ENCODE data around the gene AUTS2. TPM values are rescaled to one million over a fixed set of nuclear protein-coding genes. Genes with fewer than 3 reads are reported as not detected.

Gene AUTS2
- polyA plus RNA-seq, 3 donors, result 0.08 to 0.35 TPM; not detected in 1

GRCh38 chr7:70334871-70335270 lies 736.6 kb downstream of the AUTS2 start:
- no CpG with 5 or more reads among the region's 2 CpGs for WGBS (ENCODE audit: insufficient coverage)
- no peaks in the 10 kb centered on the region for H3K4me1 Mint-ChIP-seq
- H3K4me3 ChIP-seq (replicated peaks in 1 of 3; ENCODE audit: low read depth in 2 of 3, low read length in 3 of 3), result no peak overlapping the region
- H3K9me3 ChIP-seq (replicated peaks in 1 of 2; ENCODE audit: control insufficient read depth in 1 of 2, insufficient read depth in 1 of 2, low read length in 2 of 2), result no peaks in the 10 kb centered on the region
- intact Hi-C loops (cut with micrococcal nuclease), result no loop called here
- H2AFZ ChIP-seq (ENCODE audit: insufficient read depth, low read depth, low read length, poor library complexity, severe bottlenecking), result no peak overlapping the region
- no peaks in the 10 kb centered on the region for H3K79me2 ChIP-seq (ENCODE audit: insufficient read depth, low read length)
- H3K9ac ChIP-seq (ENCODE audit: insufficient read depth, low read length, poor library complexity, severe bottlenecking), result no peak overlapping the region
- peaks cover 0 to 6% (median 3%) of the 10 kb centered on the region in 7 donors for H3K9me3 Mint-ChIP-seq
- no peaks in the 10 kb centered on the region for H4K20me1 ChIP-seq (ENCODE audit: insufficient read depth, low read length)
- H3K36me3 Mint-ChIP-seq, result no peaks in the 10 kb centered on the region
- no peak overlapping the region for H3K27ac ChIP-seq (ENCODE audit: low read depth in 1 of 2, low read length in 2 of 2)
- H3K27me3 ChIP-seq (ENCODE audit: control insufficient read depth in 2 of 2, insufficient read depth in 2 of 2, low read length in 2 of 2), result no peaks in the 10 kb centered on the region
- no peak for DNase-seq
- H3K36me3 ChIP-seq (replicated peaks in 1 of 2; ENCODE audit: control insufficient read depth in 1 of 2, insufficient read depth in 2 of 2, low read length in 2 of 2), result no peaks in the 10 kb centered on the region
- H3K4me3 Mint-ChIP-seq, result no peak overlapping the region
- peaks cover 0 to 2% (median 1%) of the 10 kb centered on the region in 3 donors for H3K27me3 Mint-ChIP-seq (ENCODE audit: low read depth in 3 of 3)
- TF ChIP-seq CTCF (IDR thresholded peaks at IDR 0.05), result no peak
- no peak overlapping the region for H3K4me2 ChIP-seq (replicated peaks; ENCODE audit: extremely low read depth, low read length, poor library complexity, severe bottlenecking)
- no peak overlapping the region for H3K27ac Mint-ChIP-seq
- H3K4me1 ChIP-seq (ENCODE audit: control insufficient read depth in 1 of 2, insufficient read depth in 2 of 2, low read length in 2 of 2), result no peaks in the 10 kb centered on the region

GRCh38 chr7:70336536-70336935 lies 738.3 kb downstream of the AUTS2 start:
- H3K9ac ChIP-seq (ENCODE audit: insufficient read depth, low read length, poor library complexity, severe bottlenecking), result no peak overlapping the region
- no peaks in the 10 kb centered on the region for H4K20me1 ChIP-seq (ENCODE audit: insufficient read depth, low read length)
- no peak for TF ChIP-seq CTCF (IDR thresholded peaks at IDR 0.05)
- H3K4me3 ChIP-seq (replicated peaks in 1 of 3; ENCODE audit: low read depth in 2 of 3, low read length in 3 of 3), result no peak overlapping the region
- no peak overlapping the region for H3K27ac ChIP-seq (ENCODE audit: low read depth in 1 of 2, low read length in 2 of 2)
- no peak overlapping the region for H3K4me2 ChIP-seq (replicated peaks; ENCODE audit: extremely low read depth, low read length, poor library complexity, severe bottlenecking)
- no peaks in the 10 kb centered on the region for H3K4me1 ChIP-seq (ENCODE audit: control insufficient read depth in 1 of 2, insufficient read depth in 2 of 2, low read length in 2 of 2)
- no peaks in the 10 kb centered on the region for H3K27me3 ChIP-seq (ENCODE audit: control insufficient read depth in 2 of 2, insufficient read depth in 2 of 2, low read length in 2 of 2)
- no peak overlapping the region for H2AFZ ChIP-seq (ENCODE audit: insufficient read depth, low read depth, low read length, poor library complexity, severe bottlenecking)
- no peaks in the 10 kb centered on the region for H3K9me3 ChIP-seq (replicated peaks in 1 of 2; ENCODE audit: control insufficient read depth in 1 of 2, insufficient read depth in 1 of 2, low read length in 2 of 2)
- no peak overlapping the region for H3K27ac Mint-ChIP-seq
- DNase-seq, result no peak
- H3K9me3 Mint-ChIP-seq, result peaks cover 0 to 6% (median 0%) of the 10 kb centered on the region in 7 donors
- H3K79me2 ChIP-seq (ENCODE audit: insufficient read depth, low read length), result no peaks in the 10 kb centered on the region
- H3K36me3 ChIP-seq (replicated peaks in 1 of 2; ENCODE audit: control insufficient read depth in 1 of 2, insufficient read depth in 2 of 2, low read length in 2 of 2), result no peaks in the 10 kb centered on the region
- no peaks in the 10 kb centered on the region for H3K36me3 Mint-ChIP-seq
- no peak overlapping the region for H3K4me3 Mint-ChIP-seq
- intact Hi-C loops (cut with micrococcal nuclease), result no loop called here
- no CpG with 5 or more reads among the region's 3 CpGs for WGBS (ENCODE audit: insufficient coverage)
- H3K4me1 Mint-ChIP-seq, result no peaks in the 10 kb centered on the region
- H3K27me3 Mint-ChIP-seq (ENCODE audit: low read depth in 3 of 3), result peaks cover 0 to 1% (median 0%) of the 10 kb centered on the region in 3 donors

Data from CD14-positive monocyte (primary cell).